HEK293T (cell line): ENCODE data around the gene SARS1.
A peak's percentile ranks its signal among the peaks of the same experiment; 100 is the strongest.

Experiments
- ARNT ChIP-seq: fragments of 450-650 bp; IDR thresholded peaks from 2 replicates; pipeline ENCODE4 v1.6.1; 2017; ENCODE audit warnings: mild to moderate bottlenecking
- BHLHE40 ChIP-seq: fragments of 450-650 bp; IDR thresholded peaks from 2 replicates; pipeline ENCODE4 v1.6.1; 2016; ENCODE audit warnings: mild to moderate bottlenecking, moderate library complexity, borderline replicate concordance
- CTBP1 ChIP-seq: fragments of 450-650 bp; IDR thresholded peaks from 2 replicates; pipeline ENCODE4 v1.6.1; 2016; ENCODE audit warnings: borderline replicate concordance
- ELF4 ChIP-seq: fragments of 450-650 bp; IDR thresholded peaks from 2 replicates; pipeline ENCODE4 v1.6.1; 2017; ENCODE audit warnings: antibody characterized with exemption
- FOXA1 ChIP-seq: fragments of 450-650 bp; IDR thresholded peaks from 2 replicates; pipeline ENCODE4 v1.6.1; 2016; ENCODE audit warnings: mild to moderate bottlenecking
- FOXK2 ChIP-seq: fragments of 450-650 bp; IDR thresholded peaks from 2 replicates; pipeline ENCODE4 v1.6.1; 2016; ENCODE audit warnings: mild to moderate bottlenecking
- FOXM1 ChIP-seq: fragments of 450-650 bp; IDR thresholded peaks from 2 replicates; pipeline ENCODE4 v1.6.1; 2017; ENCODE audit warnings: mild to moderate bottlenecking, borderline replicate concordance
- L3MBTL2 ChIP-seq: fragments of 450-650 bp; conservative IDR thresholded peaks from 2 replicates; pipeline ENCODE4 v1.6.1; 2016; ENCODE audit warnings: mild to moderate bottlenecking
- LEF1 ChIP-seq: fragments of 450-650 bp; IDR thresholded peaks from 2 replicates; pipeline ENCODE4 v1.6.1; 2017; ENCODE audit warnings: mild to moderate bottlenecking, borderline replicate concordance
- PKNOX1 ChIP-seq: fragments of 450-650 bp; IDR thresholded peaks from 2 replicates; pipeline ENCODE4 v1.6.1; 2016
- SP1 ChIP-seq: fragments of 450-650 bp; IDR thresholded peaks from 2 replicates; pipeline ENCODE4 v1.6.1; 2017
- SUZ12 ChIP-seq: fragments of 450-650 bp; IDR thresholded peaks from 2 replicates; pipeline ENCODE4 v1.6.1; 2016; ENCODE audit warnings: mild to moderate bottlenecking
- TARDBP ChIP-seq: fragments of 450-650 bp; IDR thresholded peaks from 2 replicates; pipeline ENCODE4 v1.6.1; 2016

- no peak for TF ChIP-seq SP1
- TF ChIP-seq TARDBP, result no peak
- no peak for TF ChIP-seq BHLHE40
- no peak for TF ChIP-seq FOXK2
- no peak for TF ChIP-seq SUZ12
- TF ChIP-seq PKNOX1, result no peak
- peak; percentile 82 for TF ChIP-seq FOXM1
- no peak for TF ChIP-seq ARNT
- no peak for TF ChIP-seq CTBP1
- peak; percentile 89 for TF ChIP-seq L3MBTL2
- TF ChIP-seq ELF4, result no peak
- TF ChIP-seq FOXA1, result no peak
- no peak for TF ChIP-seq LEF1
Observed at GRCh38 chr1:109248797-109249629, 35.3 kb downstream of the SARS1 start, which contains the start of gene CELSR2.
